Measurements from ENCODE around the gene ARFGAP3.

Gene ARFGAP3

GRCh38 chr22:42879371-42880021 lies 22.4 kb upstream of the ARFGAP3 start:
- Histone ChIP-seq H3K27ac (ENCODE audit: low read length) (no peak overlapping the region), H3K36me3 (ENCODE audit: insufficient read depth, low read length) (peaks cover 95% of the 10 kb centered on the region), H2AFZ (ENCODE audit: low read depth, low read length) (no peak overlapping the region), H4K20me1 (ENCODE audit: insufficient read depth, low read length) (peaks cover 17% of the 10 kb centered on the region), H3K9me3 (ENCODE audit: insufficient read depth, low read length, severe bottlenecking) (no peaks in the 10 kb centered on the region), H3K4me3 (ENCODE audit: low read depth in 1 of 2, low read length in 2 of 2) (no peak overlapping the region), H3K9ac (ENCODE audit: low read depth, low read length) (no peak overlapping the region), H3K4me1 (ENCODE audit: insufficient read depth, low read length) (no peaks in the 10 kb centered on the region), H3K27me3 (ENCODE audit: insufficient read depth, low read length, poor library complexity) (no peaks in the 10 kb centered on the region), H3K4me2 (ENCODE audit: insufficient read depth, low read length) (no peak overlapping the region), H3K79me2 (ENCODE audit: insufficient read depth, low read length) (no peaks in the 10 kb centered on the region)
- DNase-seq: no peak
- no peak for TF ChIP-seq CTCF (IDR thresholded peaks at IDR 0.05; ENCODE audit: borderline replicate concordance, extremely low read depth, low read length, poor library complexity, severe bottlenecking)
- TF ChIP-seq EZH2 (IDR thresholded peaks at IDR 0.05; ENCODE audit: borderline replicate concordance, low read depth, low read length, severe bottlenecking): no peak
- ATAC-seq (ENCODE audit: insufficient read depth, low read depth): no peak

GRCh38 chr22:42878561-42879305 lies 21.7 kb upstream of the ARFGAP3 start:
- no peak overlapping the region for H2AFZ ChIP-seq (ENCODE audit: low read depth, low read length)

GRCh38 chr22:42877597-42878340 lies 20.7 kb upstream of the ARFGAP3 start:
- H4K20me1 ChIP-seq (ENCODE audit: insufficient read depth, low read length): peaks cover 15% of the 10 kb centered on the region; the same call in 1 of the 2 replicates
- no peak for DNase-seq
- no peaks in the 10 kb centered on the region for H3K9me3 ChIP-seq (ENCODE audit: insufficient read depth, low read length, severe bottlenecking)
- H3K36me3 ChIP-seq (ENCODE audit: insufficient read depth, low read length): peaks cover 91% of the 10 kb centered on the region
- ATAC-seq (ENCODE audit: insufficient read depth, low read depth): no peak
- TF ChIP-seq EZH2 (IDR thresholded peaks at IDR 0.05; ENCODE audit: borderline replicate concordance, low read depth, low read length, severe bottlenecking) (no peak), CTCF (IDR thresholded peaks at IDR 0.05; ENCODE audit: borderline replicate concordance, extremely low read depth, low read length, poor library complexity, severe bottlenecking) (no peak)
- no peaks in the 10 kb centered on the region for H3K79me2 ChIP-seq (ENCODE audit: insufficient read depth, low read length)
- no peaks in the 10 kb centered on the region for H3K27me3 ChIP-seq (ENCODE audit: insufficient read depth, low read length, poor library complexity)
- H3K9ac ChIP-seq (ENCODE audit: low read depth, low read length): no peak overlapping the region
- no peak overlapping the region for H3K4me2 ChIP-seq (ENCODE audit: insufficient read depth, low read length)
- no peaks in the 10 kb centered on the region for H3K4me1 ChIP-seq (ENCODE audit: insufficient read depth, low read length)
- no peak overlapping the region for H3K4me3 ChIP-seq (ENCODE audit: low read depth in 1 of 2, low read length in 2 of 2)
- H3K27ac ChIP-seq (ENCODE audit: low read length): no peak overlapping the region
- H2AFZ ChIP-seq (ENCODE audit: low read depth, low read length): no peak overlapping the region

More at GRCh38 chr22:42878561-42879305, 21.7 kb upstream of the ARFGAP3 start:
- Histone ChIP-seq H3K9ac (ENCODE audit: low read depth, low read length) (no peak overlapping the region), H4K20me1 (ENCODE audit: insufficient read depth, low read length) (peaks cover 17% of the 10 kb centered on the region), H3K36me3 (ENCODE audit: insufficient read depth, low read length) (peaks cover 91% of the 10 kb centered on the region), H3K9me3 (ENCODE audit: insufficient read depth, low read length, severe bottlenecking) (no peaks in the 10 kb centered on the region), H3K4me2 (ENCODE audit: insufficient read depth, low read length) (no peak overlapping the region), H3K4me1 (ENCODE audit: insufficient read depth, low read length) (no peaks in the 10 kb centered on the region), H3K27me3 (ENCODE audit: insufficient read depth, low read length, poor library complexity) (no peaks in the 10 kb centered on the region), H3K79me2 (ENCODE audit: insufficient read depth, low read length) (no peaks in the 10 kb centered on the region), H3K27ac (ENCODE audit: low read length) (no peak overlapping the region), H3K4me3 (ENCODE audit: low read depth in 1 of 2, low read length in 2 of 2) (no peak overlapping the region)
- TF ChIP-seq CTCF (IDR thresholded peaks at IDR 0.05; ENCODE audit: borderline replicate concordance, extremely low read depth, low read length, poor library complexity, severe bottlenecking) (no peak), EZH2 (IDR thresholded peaks at IDR 0.05; ENCODE audit: borderline replicate concordance, low read depth, low read length, severe bottlenecking) (no peak)
- no peak for DNase-seq
- no peak for ATAC-seq (ENCODE audit: insufficient read depth, low read depth)
